Renal cortex interstitium (tissue), 11 donors: Measurements from ENCODE around the gene WNT11. TPM values are rescaled to one million over a fixed set of nuclear protein-coding genes. Genes with fewer than 3 reads are reported as not detected.

Source experiments
- DNase-seq, 11 donors: peaks; one replicate each; pipeline ENCODE4 v3.0.0-alpha.2; 2013; ENCODE audit warnings: low read depth in 9 of 11, low spot score in 4 of 11; ENCODE audit errors: extremely low read depth in 1 of 11
- polyA plus RNA-seq, 3 donors: library from polyadenylated mRNA; unstranded; fragments of 120-200 nt; gene quantifications; one replicate each; pipeline ENCODE4 v1.2.1, GENCODE V29; 2013; ENCODE audit not compliant: insufficient read length in 3 of 3

WNT11 gene
- polyA plus RNA-seq, 3 donors, result 9.5 to 20.4 (median 18.4) TPM

DNA sequence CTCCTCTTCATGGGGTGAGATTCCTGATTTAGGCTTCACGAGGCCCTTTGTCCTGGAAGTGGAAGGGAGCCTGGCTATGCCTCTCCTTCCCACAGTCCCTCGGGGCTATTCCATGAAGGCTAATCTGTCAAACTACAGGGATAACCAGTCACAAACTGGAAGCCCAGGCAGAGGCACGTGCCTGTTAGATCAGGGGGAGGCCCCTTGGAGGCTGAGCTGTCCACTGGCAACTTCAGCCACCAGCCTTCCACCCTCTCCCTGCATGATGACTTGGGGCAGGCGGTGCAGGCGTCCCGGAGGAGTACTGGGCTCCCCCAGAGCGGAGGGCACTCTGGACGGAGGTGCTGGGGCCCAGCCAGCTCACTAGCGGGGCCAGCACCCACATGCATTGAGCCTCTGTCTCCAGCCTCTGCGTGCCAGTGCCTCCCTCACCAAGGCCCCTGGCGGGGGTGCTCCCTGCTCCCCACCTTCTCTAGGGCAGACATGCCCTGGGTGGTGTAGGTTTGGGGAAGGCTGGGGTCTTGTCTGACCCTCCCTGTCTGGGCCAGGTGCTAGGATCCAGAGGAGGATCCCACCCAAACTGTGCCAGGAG, 42.9 kb downstream of the WNT11 start:
- DNase-seq, result no peak

GRCh38 chr11:76162336-76163288, 43.7 kb downstream of the WNT11 start:
- DNase-seq, result peak in 1 of 11 donors; percentile 33

- DNase-seq, result no peak
Observed at GRCh38 chr11:76161261-76161961, 44.9 kb downstream of the WNT11 start.

DNA sequence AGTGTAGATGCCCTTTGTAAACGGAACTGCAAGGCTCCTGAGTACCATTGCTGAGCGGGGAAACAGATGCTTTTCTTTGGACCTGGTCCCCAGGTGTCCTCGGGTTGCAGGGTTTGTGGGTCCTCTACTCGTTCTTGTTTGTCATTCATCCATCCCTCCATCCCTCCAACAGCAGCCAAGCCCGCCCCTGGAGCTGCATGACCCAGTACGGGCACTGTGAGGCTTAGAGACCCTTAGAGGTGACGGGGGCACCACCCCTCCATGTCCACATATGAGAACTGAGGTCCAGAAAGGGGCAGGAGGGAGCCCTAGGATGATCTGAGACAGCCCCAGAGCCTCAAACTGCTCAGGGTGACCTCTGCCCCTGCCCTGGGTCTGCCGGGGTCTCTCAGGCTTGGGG, 45.4 kb downstream of the WNT11 start:
- no peak for DNase-seq

GRCh38 chr11:76159983-76160661, 46.2 kb downstream of the WNT11 start:
- DNase-seq, result no peak

- no peak for DNase-seq
Observed at GRCh38 chr11:76159303-76159937, 46.9 kb downstream of the WNT11 start.

DNA sequence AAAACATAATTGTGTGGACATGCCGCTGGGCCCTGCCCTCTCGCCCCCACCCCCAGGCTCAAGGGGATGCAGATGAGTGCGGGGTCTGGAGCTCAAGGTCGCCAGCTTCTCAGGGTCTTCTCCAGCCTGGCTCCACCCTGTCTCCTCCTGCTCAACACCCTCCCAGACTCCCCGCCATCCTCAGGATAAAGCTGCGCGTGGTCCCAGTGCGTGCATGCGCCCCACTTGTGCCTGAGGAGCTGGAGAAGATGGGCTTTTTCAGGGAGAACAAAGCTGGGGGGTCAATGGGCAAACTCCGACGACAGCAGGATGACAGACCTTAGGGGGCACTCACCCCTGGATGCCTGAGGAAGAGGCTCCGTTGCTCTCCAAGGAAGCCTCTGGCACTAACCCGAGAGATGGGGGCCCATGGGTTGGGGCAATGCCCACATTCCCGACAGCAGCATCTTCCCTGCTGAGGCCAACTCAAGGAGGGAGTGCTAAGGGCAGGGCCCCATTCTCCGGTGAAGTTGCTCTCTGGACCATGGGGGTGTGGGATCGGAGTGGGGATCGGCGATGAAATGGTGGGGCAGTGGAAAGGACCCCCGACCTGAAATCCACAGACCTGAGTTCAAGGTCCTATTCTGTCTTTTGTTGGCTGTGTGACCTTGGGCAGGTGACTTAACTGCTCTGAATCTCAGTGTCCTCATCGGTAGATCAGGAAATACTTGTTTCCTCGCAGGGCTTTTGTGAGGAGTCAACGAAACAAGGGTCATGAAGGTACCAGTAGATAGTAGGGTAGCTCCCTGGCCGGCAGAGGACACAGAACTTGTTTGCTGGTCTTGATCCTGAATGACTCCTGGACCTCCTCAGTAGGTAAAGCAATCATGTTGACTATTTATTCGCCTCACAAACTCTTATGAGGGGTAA, 47.7 kb downstream of the WNT11 start:
- DNase-seq, result no peak

DNA sequence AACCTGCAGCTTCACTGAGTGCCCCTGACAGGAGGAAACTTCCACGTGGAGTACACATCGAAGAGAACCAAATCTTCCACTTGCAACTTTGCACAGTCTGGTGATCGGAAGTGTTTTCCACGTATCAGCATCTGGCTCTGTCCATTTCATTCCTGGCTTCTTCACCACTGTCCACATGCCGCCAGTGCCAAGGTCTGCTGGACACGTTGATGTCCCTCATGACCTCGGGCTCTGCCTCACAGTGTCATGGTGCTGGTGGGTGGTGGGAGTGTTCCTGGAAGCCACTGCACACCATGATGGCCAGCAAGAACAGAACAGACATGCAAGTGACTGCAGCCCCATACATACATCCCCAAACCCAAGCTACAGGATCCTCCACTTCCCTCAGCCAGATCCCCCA, 48.4 kb downstream of the WNT11 start:
- no peak for DNase-seq

DNA sequence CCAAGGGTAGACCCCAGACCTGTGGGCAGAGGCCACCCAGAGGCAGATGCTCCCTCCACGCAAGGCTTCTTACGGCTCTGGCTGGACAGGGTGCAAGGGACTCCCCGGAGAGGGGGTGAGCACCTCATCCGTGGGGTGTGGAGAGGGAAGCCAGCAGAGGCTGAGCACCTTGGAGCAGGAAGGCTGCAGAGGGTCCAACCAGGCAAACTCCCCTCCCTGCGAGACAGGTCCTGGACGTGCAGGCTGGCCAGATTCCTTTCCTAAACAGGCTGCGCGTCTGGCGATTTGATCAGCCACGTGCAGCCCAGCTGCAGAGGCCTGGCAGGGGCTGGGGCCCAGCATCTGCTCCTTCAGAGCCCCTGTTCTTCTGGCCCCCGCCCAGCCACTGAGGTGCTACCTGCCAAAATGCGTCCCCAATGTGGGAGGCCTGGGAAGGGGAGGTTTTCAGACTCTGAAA, 49.3 kb downstream of the WNT11 start:
- DNase-seq, result no peak

DNA sequence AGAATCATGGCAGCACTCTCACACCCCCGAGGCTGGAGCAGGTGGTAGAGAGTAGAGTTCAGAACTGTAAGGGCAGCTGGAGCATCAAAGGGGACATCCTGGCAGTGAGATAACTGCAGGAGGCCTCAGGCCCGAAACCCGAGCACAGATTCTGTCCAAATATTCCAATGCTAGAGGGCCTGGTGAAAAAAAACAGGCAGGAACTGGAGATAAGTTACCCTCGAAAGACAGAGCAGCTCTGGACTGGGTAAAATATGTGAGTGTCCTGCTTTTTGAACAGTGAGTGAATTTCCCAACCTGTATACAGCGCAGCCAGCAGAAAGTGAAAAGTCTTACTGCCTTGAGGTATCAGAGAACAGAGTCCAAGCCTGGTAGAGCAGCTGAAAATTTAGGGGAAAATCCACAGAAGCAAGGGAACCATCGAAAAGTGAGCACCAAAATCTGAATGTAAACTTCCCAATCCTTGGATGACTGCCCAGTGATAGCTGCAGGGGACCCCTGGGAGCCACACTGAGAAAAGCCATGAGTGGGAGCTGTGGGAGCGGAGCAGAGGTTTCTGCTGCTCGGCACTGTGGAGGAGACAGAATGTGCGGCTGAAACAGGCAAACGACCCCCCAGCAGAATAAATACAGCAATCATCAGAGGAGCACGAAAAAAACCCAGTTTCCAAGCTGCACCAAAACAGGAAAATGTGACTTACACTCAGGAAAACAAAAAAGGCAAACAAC, 50.6 kb downstream of the WNT11 start:
- DNase-seq, result no peak

DNA sequence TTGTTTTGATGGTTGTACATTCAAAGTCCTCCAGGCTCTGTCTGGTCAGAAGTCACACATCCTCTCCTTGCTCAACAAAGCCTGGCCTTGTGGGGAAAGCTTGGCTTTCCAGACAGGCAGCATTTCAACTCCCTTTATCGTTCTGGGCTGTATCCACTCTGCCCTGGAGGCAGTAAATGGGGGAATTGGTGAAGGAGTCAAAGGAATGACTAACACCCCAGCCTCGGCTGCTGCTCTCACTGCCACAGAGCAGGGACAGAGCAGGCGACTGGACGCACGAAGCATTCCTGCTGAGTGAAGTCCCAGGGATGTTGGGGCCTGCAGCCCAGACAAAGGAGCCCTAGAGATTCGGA, 52.8 kb downstream of the WNT11 start:
- no peak for DNase-seq

- DNase-seq, result no peak
Observed at GRCh38 chr11:76152741-76153570, 53.3 kb downstream of the WNT11 start.

DNA sequence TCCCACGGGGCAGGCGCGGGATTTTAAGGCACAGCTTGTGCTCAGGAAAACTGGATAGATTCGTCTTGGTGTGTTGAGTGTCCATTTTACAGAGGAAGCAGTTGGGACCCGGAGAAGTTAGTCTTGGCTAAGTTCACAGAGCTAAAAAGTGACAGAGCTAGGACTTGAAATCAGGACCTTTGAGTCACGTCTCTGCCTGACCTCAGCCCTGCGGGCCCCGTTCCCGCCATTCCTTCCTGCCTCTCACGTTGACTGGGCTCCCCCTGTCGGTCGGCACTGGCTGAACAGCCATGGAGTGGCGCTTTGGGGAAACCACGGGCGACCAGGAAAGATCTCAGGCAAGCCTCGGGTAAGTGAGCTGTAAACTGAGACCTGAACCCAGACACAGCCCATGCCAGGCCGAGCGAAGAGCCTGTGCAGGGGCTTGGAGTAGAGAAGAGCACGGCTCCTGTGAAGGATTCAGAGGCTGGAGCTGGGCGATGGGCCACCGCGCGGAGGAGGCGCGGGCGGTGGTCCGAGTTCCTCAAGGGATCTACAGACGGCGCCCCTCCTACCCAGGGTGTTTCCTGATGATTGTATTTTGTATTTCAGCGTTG, 54.1 kb downstream of the WNT11 start:
- DNase-seq, result peak in 4 of 11 donors; percentile 50 to 74 (median 70)

GRCh38 chr11:76151556-76152085, 54.7 kb downstream of the WNT11 start:
- DNase-seq, result no peak

- DNase-seq, result no peak
Observed at GRCh38 chr11:76150141-76150540, 56.2 kb downstream of the WNT11 start.

DNA sequence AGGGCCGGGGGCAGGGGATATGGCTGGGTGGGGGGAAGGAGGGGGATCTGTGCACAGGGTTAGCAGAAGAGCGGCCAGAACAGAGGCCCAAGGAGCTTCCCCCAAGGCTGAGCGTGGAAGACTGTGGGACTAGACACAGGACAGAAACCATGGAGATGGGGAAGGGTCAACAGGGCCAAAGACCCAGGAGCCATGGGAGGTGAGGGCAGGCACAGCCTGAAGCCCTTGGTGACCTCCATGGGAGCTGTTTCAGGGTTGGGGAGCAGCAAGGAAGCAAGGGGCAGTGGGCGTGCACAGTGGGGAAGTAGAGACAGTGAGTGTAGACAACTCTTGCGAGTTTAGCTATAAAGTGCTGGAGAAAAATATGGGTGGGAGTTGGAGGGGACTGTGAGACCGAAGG, 56.6 kb downstream of the WNT11 start:
- no peak for DNase-seq
